GM12873 (cell line): Measurements from ENCODE around the gene SKI.

Experiments
- CTCF ChIP-seq: IDR thresholded peaks from 2 replicates; pipeline ENCODE4 v1.5.1; 2012; ENCODE audit warnings: low read depth, mild to moderate bottlenecking, moderate library complexity, low read length, control low read depth; ENCODE audit not compliant: insufficient read depth; ENCODE audit errors: missing control alignments

The SKI gene

GRCh38 chr1:2335721-2336455 lies 107.8 kb downstream of the SKI start:
- TF ChIP-seq CTCF, result no peak

GRCh38 chr1:2336499-2336898 lies 108.4 kb downstream of the SKI start:
- no peak for TF ChIP-seq CTCF

GRCh38 chr1:2337081-2337480 lies 109.0 kb downstream of the SKI start:
- TF ChIP-seq CTCF, result no peak

GRCh38 chr1:2337501-2337900 lies 109.4 kb downstream of the SKI start:
- no peak for TF ChIP-seq CTCF

DNA sequence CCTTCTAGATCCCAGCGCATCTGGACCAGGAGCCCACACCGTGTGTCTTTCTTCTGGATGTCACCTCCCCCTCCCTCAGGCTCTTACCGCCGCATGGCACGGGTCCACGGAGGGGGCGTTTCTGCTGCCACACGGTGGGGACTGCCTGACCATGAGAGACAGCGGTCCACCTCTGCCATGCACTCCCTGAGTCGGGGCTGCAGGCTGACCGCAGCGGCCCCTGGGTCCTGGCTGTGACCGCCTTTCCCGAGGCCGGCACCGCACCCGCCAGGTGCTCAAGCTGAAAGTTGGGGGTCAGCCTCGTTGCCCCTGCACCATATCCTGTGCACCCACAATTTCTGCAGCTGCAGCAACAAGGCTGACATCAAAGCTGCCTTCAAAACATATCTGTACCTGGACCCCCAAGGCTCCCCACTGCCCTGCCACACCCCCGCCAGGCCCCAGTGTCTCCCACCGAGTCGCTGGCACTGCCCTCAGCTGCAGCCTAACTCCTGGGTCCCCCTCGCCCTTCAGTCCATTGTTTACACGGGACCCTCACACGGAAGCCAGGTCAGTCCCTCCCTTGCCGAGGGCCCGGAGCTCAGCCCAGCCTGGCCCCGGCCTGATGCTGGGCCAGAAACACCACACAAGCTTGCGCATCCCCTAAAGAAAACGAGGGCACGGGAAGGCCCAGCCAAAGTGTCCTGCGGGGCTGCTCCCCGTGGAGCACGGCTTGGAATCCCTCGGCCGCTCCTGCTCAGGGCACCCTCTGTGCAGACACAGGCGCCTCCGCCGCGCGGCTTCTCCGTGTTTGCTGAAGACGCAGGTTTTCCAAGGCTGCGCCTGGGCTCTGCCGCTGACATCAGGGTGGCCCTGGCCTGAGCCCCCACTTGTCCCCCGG lies 111.3 kb downstream of the SKI start:
- TF ChIP-seq CTCF, result no peak

DNA sequence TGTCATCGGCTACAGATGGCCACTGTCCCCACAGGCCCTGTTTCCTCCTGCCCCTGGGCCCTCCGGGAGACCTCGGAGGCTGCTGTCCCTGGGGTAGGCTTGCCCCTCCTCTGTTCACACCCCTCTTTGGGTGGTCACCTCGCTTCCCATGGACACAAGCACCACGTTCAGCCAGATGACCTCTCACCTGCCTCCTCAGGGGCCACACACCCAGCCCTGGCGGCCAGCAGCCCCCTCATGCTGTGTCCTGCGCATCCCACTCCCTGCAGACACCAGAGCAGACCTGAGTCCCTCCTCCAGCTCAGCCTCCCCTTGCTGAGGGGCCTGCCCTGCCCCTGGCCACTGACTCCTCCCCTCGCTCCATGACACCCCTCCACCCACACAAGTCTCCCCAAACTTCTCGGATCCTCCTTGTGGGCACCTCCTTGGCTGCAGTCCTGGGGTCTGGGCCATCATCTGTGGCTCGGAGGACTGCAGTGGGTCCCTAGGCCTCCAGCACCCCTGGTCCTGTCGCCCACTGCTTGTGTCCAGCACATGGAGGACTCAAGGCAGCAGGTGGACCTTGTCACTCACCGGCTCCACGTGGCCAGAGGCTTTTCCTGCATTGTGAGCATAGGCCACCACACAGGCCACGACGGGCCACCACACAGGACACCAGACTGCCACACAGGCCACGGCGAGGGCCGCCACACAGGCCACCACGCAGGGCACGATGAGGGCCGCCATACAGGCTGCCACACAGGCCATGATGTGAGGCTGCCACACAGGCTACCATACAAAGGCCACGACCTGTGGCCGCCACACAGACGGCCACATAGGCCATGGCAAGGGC lies 112.2 kb downstream of the SKI start:
- TF ChIP-seq CTCF, result no peak

- TF ChIP-seq CTCF, result no peak
Observed at GRCh38 chr1:2340918-2341254, 112.8 kb downstream of the SKI start.
